CD4-positive, alpha-beta T cell treated with Interleukin-12 subunit alpha and Interleukin-12 subunit beta, for 1 hour (primary cell): ENCODE measurements around the gene GPX1.
"Not testable (repeated sequence)": the region's sequence is repeated elsewhere in the genome, so short reads cannot be mapped to it uniquely, and the experiment has no call there.

Source experiments
- DNase-seq: peaks from one replicate; pipeline ENCODE4 v3.0.0-alpha.2; 2020

Gene GPX1

DNA sequence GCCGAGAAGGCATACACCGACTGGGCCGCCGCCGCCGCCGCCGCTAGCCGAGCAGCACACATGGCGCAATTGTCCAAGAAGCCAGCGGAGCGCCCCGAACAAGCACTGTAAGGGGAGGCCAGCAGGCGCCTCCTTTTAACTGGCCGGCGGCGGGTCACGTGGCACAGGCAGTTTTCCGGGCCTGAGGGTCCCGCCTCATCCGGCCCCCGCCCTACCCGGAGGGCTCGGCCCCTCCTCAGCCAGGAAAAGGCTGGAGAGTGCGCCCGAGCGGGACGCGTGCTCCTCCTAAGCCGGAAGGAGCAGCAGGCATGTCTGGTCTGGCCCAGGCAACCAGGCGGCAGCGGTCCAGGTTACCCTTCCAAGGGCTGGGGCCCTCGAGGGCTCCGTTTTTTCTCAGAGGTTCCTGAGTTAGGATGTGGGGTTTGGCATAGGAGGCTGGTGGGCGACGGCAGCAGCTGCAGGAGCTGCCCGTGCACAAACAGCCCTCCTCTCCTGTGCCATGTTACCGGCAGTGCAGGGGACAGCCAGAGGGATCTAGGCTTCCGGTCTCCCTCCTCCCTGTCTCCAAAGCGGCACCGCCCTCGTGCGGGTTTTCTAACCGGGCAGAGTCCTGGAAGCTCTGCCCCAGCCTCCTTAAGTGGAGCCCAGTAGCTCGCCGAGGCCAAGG is at the start of gene GPX1:
Gene GPX1 (minus strand): TSS at position 137 of the 667 bp plus-strand sequence. CDS start 75 bp downstream, at position 62.
- DNase-seq: peak; percentile 85

DNA sequence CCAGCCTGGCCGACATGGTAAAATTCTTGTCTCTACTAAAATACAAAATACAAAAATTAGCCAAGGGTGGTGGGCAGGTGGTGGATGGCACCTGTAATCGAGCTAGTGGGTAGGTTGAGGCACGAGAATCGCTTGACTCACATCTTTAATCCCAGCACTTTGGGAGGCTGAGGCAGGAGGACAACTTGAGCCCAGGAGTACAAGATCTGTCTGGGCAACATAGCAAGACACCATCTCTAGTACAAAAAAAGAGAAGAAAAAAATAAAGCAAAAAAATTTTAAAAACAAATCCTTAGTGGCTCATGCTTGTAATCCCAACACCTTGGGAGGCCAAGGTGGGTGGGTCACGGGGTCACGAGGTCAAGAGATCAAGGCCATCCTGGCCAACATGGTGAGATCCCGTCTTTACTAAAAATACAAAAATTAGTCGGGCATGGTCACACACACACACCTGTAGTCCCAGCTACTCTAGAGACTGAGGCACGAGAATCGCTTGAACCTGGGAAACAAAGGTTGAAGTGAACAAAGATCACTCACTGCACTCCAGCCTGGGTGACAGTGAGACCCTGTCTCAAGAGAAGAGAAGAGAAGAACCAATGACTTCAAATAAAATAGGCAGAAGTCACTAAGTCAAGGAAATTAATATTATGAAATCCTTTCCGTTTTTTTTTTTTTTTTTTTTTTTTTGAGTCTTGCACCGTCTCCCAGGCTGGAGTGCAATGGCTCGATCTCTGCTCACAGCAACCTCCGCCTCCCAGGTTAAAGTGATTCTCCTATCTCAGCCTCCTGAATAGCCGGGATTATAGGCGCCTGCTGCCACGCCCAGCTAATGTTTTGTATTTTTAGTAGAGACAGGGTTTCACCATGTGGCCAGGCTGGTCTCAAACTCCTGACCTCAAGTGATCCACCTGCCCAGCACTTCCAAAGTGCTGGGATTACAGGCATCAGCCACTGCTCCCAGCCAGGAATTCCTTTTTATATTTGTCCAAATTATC is 48.7 kb upstream of the GPX1 start:
- no peak for DNase-seq

DNA sequence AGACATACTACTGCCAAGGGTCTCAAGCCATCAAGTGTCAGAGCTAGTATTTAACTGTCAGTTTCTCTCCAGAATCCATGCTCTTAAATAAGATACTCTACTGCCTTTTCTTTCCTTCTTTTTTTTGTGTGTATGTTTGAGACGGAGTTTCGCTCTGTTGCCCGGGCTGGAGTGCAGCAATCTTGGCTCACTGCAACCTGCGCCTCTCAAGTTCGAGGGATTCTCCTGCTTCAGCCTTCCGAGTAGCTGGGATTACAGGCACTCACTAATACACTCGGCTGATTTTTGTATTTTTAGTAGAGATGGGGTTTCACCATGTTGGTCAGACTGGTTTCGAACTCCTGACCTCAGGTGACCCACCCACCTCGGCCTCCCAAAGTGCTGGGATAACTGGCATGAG is 47.4 kb upstream of the GPX1 start:
- DNase-seq: not testable (repeated sequence)

DNA sequence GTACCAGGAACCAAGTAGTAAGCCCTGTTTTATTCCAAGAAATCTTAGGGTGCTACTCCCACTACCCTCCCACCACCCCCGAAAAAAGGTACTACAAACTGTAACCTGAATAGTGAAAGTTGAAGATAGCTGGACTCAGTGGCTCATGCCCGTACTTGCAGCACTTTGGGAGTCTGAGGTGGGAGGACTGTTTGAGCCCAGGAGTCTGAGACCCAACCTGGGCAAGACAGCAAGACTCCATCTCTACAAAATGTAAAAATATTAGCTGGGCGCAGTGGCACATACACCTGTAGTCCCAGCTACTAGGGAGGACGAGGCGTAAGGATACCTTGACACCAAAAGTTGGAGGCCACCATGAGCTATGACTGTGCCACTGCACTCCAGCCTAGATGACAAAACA is 45.7 kb upstream of the GPX1 start:
- DNase-seq: no peak

DNA sequence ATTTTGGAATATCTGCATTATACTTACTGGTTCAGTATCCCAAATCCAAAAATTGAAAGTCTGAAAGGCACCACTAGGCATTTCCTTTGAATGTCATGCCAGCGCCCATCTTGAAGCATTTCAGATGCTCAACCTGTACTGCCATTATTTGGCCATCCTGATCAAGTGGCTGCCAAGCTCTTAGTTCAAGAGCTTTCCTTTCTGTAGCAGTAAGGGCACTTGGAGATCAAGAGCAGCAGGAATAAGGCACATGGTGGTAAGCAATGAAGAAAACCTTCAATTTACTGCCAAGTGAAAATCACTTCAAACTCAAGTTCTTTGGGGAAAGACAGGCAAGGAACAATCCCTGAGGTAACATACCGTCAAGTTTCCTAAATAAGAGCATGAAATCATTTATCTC is 43.6 kb upstream of the GPX1 start:
- DNase-seq: no peak

DNA sequence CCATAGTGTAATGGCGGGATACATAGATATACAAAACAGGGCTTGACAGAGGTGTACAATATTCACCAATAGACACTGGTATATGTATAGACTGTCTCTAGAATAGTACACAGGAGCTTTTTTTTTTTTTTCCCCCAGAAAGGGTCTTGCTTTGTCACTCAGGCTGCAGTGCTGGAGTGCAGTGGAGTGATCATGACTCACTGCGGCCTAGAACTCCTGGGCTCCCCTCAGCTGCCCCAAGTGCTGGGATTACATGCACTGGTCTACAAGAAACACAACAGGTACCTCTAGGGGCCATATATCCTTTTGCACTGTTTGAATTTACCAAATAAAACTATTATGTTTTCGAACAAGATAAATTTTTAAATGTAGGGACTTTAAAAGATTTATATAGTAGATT is 41.3 kb upstream of the GPX1 start:
- no peak for DNase-seq

DNA sequence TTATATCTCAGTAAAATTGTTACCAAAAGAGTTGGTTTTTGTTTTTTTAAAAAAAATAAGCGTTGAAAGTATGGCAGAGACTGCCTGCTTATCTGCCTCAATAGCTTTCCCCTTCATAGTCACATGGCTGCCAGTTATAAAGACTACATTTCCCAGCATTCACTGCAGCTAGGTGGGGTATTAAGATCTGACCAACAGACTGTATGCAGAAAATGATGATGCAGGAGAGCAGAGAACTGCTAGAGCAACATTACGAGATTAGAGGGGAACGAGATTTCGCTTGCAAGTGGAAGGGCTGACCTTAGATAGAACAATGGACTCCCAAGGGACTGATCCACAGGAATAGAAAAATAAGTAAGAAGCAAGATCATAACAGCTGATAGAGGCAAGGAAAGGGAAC is 39.3 kb upstream of the GPX1 start:
- DNase-seq: peak; percentile 24

DNA sequence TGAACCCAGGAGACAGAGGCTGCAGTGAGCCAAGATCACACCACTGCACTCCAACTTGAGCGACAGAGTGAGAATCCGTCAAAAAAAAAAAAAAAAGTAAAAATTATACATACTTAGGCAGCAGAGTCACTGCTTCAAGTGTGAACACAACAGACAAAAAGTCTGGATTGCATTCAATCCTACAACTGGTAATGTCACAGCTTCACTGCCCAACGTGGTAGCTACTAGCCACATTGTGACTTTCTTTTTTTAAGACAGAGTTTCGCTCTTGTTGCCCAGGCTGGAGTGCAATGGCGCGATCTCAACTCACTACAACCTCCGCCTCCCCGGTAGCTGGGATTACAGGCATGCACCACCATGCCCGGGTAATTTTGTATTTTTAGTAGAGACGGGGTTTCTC is 33.2 kb upstream of the GPX1 start:
- not testable (repeated sequence) for DNase-seq

DNA sequence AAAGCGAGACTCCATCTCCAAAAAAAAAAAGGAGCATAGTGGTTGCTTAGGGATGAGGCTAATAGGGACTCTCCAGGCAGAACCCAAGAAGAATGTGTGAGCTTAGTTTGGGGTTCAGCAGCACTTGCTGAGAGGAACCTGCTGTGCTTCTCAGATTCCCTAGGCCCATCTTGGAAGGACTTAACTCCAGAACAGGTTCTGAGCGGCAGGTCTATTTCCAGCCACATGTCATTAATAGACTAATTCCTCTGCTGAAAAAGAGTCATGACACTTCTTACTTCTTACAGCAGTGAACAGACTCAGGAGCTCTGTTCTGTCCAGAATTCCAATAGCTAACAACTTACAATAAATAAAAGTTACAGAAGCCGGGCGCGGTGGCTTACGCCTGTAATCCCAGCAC is 31.1 kb upstream of the GPX1 start:
- DNase-seq: no peak

DNA sequence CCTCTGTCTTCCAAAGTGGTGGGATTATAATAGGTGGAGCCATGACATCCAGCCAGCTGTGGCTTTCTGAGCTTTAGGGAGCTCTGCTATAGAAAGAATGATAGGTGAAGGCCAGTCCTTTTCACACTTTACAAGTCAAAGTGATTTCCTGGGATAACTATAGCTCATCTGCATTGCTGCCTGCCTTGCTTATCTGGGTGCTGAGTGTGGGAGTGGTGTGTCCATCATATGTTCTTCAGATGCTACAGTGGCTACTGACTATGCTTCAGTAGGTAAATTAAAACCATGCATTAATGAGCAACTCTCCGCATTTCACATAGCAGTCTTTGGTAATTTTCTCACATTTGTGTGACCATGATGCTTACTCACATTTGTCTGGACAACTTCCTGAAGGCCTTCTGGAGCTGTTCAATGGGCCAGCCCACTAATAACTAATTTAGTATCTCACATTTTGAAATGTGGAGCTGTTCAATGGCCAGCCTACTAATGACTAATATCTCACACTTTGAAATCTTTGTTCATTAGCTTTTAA is 30.2 kb upstream of the GPX1 start:
- DNase-seq: no peak

DNA sequence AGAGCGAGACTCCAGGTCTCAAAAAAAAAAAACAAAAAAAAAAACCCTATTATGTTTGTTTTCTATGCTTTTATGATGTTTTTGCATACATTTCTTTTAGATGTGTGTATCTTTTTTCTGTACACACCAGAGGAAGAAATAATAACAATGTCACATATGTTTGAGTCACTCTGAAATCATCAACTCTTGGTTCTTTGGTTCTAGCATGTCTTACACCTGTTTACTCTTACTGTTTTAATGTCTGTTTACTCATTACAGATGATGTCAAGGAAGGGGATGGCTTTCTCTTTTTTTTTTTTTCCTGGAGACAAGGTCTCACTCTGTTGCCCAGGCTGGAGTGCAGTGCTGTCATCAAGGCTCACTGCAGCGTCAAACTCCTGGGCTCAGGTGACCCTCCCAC is 29.6 kb upstream of the GPX1 start:
- no peak for DNase-seq

DNA sequence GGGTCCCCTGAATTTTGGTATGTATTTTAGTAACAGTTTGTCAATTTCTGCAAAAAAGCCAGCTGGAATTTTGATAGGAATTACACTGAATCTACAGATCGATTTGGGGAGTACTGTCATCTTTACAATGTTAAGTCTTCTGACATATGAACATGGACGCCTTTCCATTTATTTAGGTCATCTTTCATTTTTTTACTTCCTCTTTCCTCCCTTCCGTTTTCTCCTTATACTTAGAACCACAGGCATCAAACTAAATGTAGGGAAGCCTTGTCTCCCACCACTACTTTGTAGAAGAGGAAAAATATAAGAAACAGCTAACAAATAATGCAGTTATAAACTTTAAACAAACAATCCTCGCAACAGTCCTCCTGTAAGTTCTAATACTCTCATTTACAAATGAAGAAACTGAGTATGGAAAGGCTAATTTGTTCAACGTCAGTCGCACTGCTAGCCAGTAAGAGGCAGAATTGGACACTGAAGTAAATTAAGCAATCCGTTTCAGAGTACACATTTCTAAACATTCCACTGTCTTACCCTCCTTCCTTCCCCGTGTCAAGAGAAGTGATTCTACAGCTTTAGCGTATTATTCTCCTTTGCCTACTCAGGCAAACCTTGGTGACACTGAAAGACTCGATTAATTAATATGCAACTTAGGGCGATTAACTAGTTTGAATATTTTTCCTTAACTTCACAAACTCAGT is 28.1 kb upstream of the GPX1 start:
- no peak for DNase-seq

DNA sequence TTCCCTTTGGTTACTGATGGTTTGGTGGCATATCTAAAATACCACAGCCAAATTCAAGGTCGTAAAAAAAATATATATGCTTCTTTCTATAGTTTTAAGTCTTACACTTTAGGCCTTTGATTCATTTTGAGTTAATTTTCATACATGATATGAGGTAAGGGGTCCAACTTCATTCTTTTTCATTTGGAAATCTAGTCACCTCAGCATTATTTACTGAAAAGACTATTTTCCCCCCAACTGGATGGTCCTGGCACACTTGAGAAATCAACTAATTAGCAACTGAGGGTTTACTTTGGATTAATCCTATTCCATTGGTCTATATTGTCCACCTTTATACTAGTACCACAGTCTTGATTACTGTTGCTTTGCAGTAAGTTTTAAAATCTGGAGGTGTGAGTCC is 27.5 kb upstream of the GPX1 start:
- no peak for DNase-seq

DNA sequence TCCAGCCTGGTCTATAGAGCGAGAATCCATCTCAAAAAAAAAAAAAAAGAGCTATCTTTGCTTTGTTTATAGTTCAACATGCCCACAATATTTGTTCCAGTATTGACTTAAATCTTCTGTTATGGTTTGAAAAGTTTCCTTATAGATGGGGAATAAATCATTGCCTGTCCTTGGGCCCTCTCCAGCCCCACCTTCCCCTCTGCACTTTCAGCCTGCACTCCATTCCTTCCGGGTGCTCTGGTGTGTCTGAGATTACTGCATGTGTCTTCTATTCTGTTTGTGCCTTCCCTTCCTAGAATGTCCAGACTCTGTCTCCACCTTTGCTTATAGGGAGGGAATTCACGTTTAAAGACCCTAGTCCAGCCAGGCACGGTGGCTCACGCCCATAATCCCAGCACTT is 25.2 kb upstream of the GPX1 start:
- no peak for DNase-seq

DNA sequence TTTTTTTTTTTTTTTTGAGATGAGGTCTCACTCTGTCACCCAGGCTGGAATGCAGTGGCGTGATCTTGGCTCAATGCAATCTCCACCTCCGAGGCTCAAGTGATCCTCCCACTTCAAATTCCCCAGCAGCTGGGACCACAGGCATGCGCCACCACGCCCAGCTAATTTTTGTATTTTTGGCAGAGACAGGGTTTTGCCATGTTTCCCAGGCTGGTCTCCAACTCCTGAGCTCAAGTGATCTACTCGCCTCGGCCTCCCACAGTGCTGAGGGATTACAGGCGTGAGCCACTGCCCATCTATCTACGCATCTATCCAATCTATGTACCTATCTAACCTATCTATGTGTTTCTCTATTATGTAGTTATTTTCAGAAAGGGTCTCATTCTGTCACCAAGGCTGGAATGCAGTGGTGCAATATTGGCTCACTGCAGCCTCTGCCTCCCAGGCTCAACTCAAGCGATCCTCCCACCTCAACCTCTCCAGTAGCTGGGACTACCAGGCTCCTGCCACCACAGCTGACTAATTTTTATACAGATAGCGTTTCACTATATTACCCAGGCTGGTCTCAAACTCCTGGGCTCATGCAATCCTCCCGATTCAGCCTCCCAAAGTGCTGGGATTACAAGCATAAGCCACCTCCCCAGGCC is 20.2 kb upstream of the GPX1 start:
- no peak for DNase-seq

DNA sequence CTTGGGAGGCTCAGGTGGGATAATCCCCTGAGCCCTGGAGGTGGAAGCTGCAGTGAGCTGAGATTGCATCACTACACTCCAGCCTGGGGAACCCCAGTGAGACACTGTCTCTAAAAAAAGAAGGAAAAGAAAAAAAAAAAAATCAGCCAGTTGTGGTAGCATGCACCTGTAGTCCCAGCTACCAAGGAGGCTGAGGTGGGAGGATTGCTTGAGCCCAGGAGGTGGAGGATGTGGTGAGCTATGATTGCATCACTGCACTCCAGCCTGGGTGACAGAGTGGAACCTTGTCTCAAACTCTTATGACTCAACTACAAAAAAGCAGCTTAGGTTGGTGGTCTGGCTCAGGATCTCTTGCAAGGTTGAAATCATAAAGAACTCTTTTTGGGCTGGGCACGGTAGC is 19.3 kb upstream of the GPX1 start:
- peak; percentile 44 for DNase-seq

DNA sequence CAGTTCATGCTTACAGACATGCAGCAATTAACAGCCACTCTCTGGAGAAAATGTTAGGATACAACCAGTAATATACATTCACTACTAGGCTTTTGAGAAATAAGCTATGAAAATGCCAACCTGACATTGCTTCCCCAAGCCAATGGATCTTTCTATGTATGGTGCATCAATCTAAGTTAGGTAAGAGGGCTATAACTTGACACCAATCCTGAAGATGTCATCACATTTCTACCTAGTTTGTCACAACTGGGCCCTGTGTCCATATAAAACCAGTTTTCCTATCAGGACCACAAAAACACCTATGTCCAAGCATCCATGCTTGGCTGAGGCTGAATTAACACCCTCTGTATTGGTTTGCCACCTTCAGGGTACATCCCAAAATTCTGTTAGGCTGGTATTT is 13.8 kb upstream of the GPX1 start:
- DNase-seq: no peak

DNA sequence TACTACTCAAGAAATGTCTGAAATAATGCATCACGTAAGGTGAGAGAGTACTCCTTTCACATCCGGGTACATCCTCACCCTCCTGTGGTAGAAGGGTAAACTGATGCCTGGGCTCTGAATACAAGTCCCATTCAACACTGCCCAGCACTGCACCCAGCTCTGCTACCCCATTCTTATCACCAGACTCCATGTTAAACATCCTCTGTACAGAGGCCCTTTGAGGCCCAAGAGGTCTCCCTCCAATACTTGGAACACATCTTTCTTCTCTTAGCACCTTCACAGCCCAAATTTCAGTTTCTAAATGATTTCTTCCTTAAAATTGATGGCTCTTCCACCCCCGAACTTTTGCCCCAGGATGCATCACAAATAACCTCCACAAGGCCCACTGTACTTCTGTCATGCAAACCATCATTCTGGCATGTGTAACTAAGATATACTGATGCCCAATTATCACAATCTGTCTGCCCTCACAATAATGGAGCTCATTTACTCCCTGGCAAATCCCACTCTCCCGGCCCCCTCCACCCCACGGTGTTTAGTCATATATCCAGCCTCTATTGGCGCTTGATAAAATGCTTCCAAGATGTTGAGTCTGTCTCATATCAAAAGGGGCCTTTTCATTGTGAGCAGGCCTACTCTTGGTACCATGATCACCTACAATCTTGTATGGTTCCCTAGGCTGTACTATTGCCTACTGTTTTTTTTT is 12.6 kb upstream of the GPX1 start:
- no peak for DNase-seq

DNA sequence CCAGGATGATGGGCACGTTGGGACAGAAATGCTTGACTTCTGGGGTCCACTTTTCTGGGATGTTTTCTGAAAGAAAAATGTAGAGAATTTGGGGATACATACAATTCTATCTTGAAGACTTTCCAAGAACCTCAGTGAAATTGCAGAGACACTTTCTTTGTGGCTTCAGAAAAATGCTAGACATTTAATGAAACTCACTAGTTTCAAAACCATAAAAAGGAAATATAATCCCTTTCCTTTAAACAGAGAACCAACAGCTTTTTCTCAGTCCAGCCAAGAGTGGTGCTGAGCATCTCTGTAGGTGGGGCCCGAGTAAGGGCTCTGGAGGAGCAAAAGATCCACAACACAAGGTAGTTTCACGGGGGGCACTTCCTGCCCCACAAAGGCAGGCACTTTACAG is 4.4 kb upstream of the GPX1 start:
- no peak for DNase-seq

DNA sequence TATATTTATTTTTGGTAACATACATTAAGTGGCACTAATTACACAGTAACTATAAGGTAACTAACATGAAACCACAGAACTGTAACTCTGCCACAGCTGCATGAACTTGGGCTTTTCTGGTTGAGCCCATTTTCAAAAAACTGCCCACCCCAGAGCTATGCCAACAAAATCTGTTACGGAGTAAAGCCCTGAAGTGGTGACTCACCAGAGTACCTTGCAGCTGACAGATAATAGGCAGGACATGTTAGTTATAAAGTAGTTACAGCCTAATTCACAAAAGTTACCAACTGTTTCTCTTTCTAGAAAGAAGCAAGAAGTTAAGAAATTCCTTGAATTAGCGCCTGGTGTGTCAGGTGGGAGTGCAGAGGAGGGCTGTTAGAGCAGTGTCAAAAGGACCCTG is 1.5 kb upstream of the GPX1 start:
- DNase-seq: no peak

DNA sequence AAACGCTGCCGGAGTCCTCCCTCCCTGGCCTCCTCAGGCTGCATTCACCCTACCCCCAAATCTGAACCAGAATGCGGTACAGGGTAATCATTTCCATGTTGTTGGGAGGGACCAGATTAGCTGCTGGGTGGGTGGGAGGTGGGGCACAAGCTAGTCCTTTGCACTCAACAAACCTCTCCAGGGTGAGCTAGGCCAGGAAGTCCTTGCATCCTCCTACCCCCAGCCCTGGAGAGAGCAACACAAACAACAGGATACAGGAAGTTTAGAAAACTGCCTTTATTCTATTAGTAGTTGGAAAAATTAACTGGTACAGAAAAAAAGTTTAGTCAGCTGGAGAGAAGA is 702 bp upstream of the GPX1 start:
- no peak for DNase-seq
